ENCODE data around the gene TGM6.

TGM6 gene

DNA sequence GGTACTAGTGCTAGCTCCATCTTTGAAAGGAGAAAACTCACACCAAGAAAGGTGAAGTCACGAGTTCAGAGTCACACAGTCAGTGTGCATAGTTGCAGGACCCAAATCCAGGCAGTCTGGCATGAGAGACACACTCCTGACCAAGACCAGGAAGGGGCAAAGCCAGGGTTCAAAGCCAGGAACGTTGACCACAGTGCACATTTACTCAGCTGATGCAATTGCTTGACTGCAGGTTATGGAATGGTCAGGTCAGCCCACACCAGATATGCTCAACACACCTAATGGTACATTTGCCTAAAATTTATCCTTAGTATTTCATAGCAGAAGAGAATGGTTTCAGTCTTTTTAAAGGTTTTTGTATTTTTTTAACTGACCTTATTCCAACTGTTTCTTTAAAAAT lies 37.7 kb downstream of the TGM6 start:
- TF ChIP-seq, protein P1, sequence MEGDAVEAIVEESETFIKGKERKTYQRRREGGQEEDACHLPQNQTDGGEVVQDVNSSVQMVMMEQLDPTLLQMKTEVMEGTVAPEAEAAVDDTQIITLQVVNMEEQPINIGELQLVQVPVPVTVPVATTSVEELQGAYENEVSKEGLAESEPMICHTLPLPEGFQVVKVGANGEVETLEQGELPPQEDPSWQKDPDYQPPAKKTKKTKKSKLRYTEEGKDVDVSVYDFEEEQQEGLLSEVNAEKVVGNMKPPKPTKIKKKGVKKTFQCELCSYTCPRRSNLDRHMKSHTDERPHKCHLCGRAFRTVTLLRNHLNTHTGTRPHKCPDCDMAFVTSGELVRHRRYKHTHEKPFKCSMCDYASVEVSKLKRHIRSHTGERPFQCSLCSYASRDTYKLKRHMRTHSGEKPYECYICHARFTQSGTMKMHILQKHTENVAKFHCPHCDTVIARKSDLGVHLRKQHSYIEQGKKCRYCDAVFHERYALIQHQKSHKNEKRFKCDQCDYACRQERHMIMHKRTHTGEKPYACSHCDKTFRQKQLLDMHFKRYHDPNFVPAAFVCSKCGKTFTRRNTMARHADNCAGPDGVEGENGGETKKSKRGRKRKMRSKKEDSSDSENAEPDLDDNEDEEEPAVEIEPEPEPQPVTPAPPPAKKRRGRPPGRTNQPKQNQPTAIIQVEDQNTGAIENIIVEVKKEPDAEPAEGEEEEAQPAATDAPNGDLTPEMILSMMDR (IDR thresholded peaks at IDR 0.05; ENCODE audit: low read depth, low read length): no peak
- H3K4me3 ChIP-seq (ENCODE audit: low read depth, low read length): no peak overlapping the region

DNA sequence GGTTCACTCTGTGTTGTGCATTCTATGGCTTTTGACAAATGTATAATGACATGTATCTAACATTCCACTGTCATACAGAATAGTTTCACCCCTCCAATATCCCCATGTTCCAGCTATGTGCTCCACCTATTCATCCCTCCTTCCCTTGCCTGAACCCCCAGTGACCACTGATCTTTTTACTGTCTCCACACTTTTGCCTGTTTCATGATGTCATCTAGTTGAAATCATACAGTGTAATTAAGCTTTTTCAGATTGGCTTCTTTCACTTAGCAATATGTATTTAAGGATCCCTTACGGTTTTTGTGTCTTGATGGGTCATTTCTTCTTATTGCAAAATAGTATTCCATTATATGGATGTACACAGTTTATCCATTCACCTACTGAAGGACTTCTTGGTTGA lies 39.8 kb downstream of the TGM6 start:
- H3K4me3 ChIP-seq (ENCODE audit: low read depth, low read length): no peak overlapping the region
- TF ChIP-seq, protein P1 (IDR thresholded peaks at IDR 0.05; ENCODE audit: low read depth, low read length): no peak

DNA sequence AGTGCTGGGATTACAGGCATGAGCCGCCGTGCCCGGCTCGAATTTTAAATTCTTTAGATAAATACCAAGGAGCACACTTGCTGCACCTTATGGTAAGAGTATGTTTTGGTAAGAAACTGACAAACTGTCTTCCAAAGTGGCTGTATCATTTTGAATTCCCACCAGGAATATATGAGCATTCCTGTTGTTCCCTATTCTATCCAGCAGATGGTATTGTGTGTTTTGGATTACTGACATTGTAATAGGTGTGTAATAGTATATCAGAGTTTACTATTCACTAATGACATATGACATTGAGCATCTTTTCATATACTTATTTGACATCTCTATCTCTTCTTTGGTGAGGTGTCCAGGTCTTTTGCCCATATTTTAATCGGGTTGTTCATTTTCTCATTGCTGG lies 40.5 kb downstream of the TGM6 start:
- no peak overlapping the region for H3K4me3 ChIP-seq (ENCODE audit: low read depth, low read length)
- TF ChIP-seq, protein P1 (IDR thresholded peaks at IDR 0.05; ENCODE audit: low read depth, low read length): no peak

DNA sequence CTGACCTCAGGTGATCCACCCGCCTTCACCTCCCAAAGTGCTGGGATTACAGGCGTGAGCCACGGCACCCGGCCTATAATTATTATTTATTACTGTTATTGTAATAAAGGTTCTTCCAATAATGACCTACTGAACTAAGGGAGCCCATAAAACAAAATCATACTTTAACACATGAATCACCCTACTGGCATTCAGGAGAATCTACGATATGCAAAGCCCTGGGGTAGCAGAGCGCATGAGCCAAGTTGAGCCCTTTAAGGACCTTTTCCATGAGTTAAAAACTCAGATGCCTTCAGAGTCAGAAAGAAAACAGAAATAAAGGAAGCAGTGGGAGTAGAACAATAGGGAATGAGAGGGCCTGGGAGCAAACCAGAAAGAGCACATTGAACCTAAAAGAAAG lies 48.4 kb downstream of the TGM6 start:
- TF ChIP-seq, protein P1 (IDR thresholded peaks at IDR 0.05; ENCODE audit: low read depth, low read length): no peak
- H3K4me3 ChIP-seq (ENCODE audit: low read depth, low read length): no peak overlapping the region

DNA sequence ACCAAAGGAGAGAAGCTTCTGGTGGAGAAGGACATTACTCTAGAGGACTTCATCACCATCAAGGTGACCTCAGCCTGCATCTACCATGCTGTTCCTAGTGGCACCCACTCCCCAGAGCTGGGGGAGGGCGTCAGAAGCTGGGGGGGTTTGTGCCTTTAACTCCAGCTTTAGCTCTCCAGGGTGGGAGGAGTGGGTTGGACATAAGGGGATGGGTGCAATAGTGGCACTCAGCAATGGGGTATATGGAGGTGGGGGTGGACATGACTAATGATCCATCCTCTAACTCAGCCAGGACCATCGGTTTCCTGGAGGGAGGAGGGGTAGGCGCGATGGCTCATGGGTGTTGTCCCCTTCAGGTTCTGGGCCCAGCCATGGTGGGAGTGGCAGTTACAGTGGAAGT lies 49.8 kb downstream of the TGM6 start:
- no peak overlapping the region for H3K4me3 ChIP-seq (ENCODE audit: low read depth, low read length)
- TF ChIP-seq, protein P1 (IDR thresholded peaks at IDR 0.05; ENCODE audit: low read depth, low read length): no peak

DNA sequence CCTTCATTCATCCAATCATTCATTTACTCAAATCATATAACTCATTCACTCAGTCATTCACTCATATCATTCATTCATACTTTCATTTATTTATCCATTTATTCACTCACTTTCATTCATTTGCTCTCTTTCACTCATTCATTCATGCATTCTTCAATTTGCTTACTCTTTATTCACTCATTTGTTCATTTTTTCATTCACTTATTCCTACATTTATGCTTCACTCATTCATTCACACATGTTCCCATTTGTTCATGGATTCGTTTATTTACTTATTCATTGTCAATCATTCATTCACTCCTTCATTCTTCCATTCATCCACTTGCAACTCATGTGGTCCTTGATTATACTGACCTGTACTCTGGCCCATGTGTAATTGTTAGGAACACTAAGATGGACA lies 50.5 kb downstream of the TGM6 start:
- no peak overlapping the region for H3K4me3 ChIP-seq (ENCODE audit: low read depth, low read length)
- TF ChIP-seq, protein P1 (IDR thresholded peaks at IDR 0.05; ENCODE audit: low read depth, low read length): no peak

DNA sequence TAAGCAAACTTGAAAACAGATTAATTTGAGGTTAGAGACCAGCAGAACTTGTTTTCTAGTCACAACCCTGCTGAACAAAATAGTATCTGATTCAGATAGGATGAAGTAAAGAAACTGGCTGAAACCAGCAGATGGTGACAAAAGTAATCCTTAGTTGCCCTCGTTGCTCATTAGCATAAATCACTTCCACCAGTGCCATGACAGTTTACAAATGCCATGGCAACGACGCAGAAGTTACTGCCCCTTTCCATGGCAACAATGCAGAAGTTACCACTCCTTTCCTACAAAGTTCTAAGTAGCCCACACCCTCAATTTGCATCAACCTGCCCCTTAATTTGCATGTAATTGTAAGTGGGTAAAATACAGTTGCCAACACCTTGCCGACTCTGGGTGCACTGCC lies 66.1 kb downstream of the TGM6 start:
- TF ChIP-seq, protein P1 (IDR thresholded peaks at IDR 0.05; ENCODE audit: low read depth, low read length): no peak
- no peak overlapping the region for H3K4me3 ChIP-seq (ENCODE audit: low read depth, low read length)

All from WI38 (cell line).